GM12878 (cell line): ENCODE measurements around the gene HJURP.

ENCODE experiments used
- POLR2A ChIP-seq: IDR thresholded peaks from 2 replicates; pipeline ENCODE4 v1.6.1; 2011; ENCODE audit warnings: low read depth, mild to moderate bottlenecking, low read length
- TF ChIP-seq, protein P1 (sequence below), 3 experiments: IDR thresholded peaks in 2 of 3; conservative IDR thresholded peaks in 1 of 3; 2 replicates each; pipeline ENCODE4 v1.5.1; 2011; ENCODE audit warnings: low read depth in 3 of 3, low read length in 3 of 3, mild to moderate bottlenecking in 3 of 3, control low read depth in 2 of 3, moderate library complexity in 2 of 3, inconsistent platforms in 1 of 3, mixed read lengths in 1 of 3; ENCODE audit not compliant: control insufficient read depth in 2 of 3, insufficient read depth in 1 of 3; ENCODE audit errors: extremely low read depth in 1 of 3

DNA sequence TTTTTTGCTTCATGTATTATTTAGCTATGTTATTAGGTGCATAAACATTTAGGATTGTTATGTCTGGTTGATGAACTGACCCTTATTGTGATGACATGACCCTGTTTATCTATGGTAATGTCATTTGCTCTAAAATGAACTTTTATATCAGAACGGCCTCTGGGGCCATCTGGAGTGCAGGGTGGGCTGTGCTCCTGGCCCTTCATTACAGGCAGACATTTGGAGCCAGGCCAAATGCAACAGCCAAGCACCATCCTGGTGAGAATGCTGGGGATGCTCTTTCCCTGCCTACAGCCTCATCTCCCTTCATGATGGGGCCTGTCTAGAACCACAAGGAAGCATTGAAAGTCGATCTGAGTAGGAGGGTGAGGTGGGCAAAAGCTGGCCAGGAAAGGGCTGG lies 38.0 kb downstream of the HJURP start:
- TF ChIP-seq POLR2A: no peak
- TF ChIP-seq, protein P1, sequence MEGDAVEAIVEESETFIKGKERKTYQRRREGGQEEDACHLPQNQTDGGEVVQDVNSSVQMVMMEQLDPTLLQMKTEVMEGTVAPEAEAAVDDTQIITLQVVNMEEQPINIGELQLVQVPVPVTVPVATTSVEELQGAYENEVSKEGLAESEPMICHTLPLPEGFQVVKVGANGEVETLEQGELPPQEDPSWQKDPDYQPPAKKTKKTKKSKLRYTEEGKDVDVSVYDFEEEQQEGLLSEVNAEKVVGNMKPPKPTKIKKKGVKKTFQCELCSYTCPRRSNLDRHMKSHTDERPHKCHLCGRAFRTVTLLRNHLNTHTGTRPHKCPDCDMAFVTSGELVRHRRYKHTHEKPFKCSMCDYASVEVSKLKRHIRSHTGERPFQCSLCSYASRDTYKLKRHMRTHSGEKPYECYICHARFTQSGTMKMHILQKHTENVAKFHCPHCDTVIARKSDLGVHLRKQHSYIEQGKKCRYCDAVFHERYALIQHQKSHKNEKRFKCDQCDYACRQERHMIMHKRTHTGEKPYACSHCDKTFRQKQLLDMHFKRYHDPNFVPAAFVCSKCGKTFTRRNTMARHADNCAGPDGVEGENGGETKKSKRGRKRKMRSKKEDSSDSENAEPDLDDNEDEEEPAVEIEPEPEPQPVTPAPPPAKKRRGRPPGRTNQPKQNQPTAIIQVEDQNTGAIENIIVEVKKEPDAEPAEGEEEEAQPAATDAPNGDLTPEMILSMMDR (IDR thresholded peaks at IDR 0.05 in 2 of 3, conservative IDR thresholded peaks at IDR 0.05 in 1 of 3; ENCODE audit: control insufficient read depth in 2 of 3, extremely low read depth in 1 of 3, insufficient read depth in 1 of 3, low read depth in 3 of 3, low read length in 3 of 3): no peak
